ENCODE results near the gene CAPN2. TPM values are rescaled to one million over a fixed set of nuclear protein-coding genes. Genes with fewer than 3 reads are reported as not detected.

CAPN2 gene
- total RNA-seq, 1 experiment from 2014 or later = 1,259 TPM

DNA sequence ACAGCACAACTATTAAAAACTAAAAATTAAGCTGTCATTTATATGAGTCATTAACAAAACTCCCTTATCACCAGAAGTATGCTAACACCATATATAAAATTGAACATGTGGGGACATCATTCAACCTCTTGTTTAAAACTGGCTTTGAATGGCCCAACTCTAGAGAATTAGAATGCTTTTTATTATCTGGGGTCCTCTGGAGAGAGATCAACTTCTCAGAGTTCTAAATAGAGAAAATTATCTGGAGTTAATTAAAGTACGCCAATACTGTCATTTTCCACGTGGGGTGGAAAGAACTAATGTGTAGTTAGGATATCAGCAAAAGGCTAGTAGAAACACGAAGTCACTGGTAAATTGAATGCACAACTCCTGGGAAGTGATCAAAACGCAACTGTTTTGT lies 21.2 kb upstream of the CAPN2 start:
- no peak for TF ChIP-seq EZH2phosphoT487 (IDR thresholded peaks at IDR 0.05; ENCODE audit: borderline replicate concordance, low read length)
- TF ChIP-seq EZH2 (IDR thresholded peaks at IDR 0.05; ENCODE audit: low read length, unreplicated experiment) = no peak
- TF ChIP-seq, protein P1, sequence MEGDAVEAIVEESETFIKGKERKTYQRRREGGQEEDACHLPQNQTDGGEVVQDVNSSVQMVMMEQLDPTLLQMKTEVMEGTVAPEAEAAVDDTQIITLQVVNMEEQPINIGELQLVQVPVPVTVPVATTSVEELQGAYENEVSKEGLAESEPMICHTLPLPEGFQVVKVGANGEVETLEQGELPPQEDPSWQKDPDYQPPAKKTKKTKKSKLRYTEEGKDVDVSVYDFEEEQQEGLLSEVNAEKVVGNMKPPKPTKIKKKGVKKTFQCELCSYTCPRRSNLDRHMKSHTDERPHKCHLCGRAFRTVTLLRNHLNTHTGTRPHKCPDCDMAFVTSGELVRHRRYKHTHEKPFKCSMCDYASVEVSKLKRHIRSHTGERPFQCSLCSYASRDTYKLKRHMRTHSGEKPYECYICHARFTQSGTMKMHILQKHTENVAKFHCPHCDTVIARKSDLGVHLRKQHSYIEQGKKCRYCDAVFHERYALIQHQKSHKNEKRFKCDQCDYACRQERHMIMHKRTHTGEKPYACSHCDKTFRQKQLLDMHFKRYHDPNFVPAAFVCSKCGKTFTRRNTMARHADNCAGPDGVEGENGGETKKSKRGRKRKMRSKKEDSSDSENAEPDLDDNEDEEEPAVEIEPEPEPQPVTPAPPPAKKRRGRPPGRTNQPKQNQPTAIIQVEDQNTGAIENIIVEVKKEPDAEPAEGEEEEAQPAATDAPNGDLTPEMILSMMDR (conservative IDR thresholded peaks at IDR 0.05; ENCODE audit: low read depth, low read length) = no peak
- H3K79me2 ChIP-seq (ENCODE audit: low read length) = no peaks in the 10 kb centered on the region
- no peak overlapping the region for H3K27ac ChIP-seq (ENCODE audit: low read length)
- DNase-seq (no peak), ATAC-seq (no peak)
- no peaks in the 10 kb centered on the region for H4K20me1 ChIP-seq (ENCODE audit: low read length)
- H3K9me2 ChIP-seq (replicated peaks; ENCODE audit: low read length) = no peaks in the 10 kb centered on the region
- no peak overlapping the region for H3K4me3 ChIP-seq (ENCODE audit: low read length)
- H3K27me3 ChIP-seq (ENCODE audit: low read length) = no peaks in the 10 kb centered on the region
- no peak overlapping the region for H3K9ac ChIP-seq (ENCODE audit: low read length)
- CTCF ChIA-PET = no interaction called here
- no peaks in the 10 kb centered on the region for H3K4me1 ChIP-seq (ENCODE audit: insufficient read depth, low read length)
- no TSS peak for BruUV-seq (replicated peaks)
- H3K36me3 ChIP-seq (ENCODE audit: low read depth, low read length) = no peaks in the 10 kb centered on the region
- H2AFZ ChIP-seq (ENCODE audit: low read length) = no peak overlapping the region
- no peaks in the 10 kb centered on the region for H3K9me3 ChIP-seq (ENCODE audit: low read length)
- no peak overlapping the region for H3K4me2 ChIP-seq (ENCODE audit: low read length)
- POLR2A ChIA-PET (ENCODE audit: unreplicated experiment) = interaction anchor here (0.7 kb wide), 1 partner anchor 140 kb away, joined by 4 read pairs; no protein-coding TSS in a partner anchor
- H3F3A ChIP-seq (ENCODE audit: low read length, unreplicated experiment) = no peaks in the 10 kb centered on the region
- intact Hi-C loops (cut with micrococcal nuclease) = no loop called here

DNA sequence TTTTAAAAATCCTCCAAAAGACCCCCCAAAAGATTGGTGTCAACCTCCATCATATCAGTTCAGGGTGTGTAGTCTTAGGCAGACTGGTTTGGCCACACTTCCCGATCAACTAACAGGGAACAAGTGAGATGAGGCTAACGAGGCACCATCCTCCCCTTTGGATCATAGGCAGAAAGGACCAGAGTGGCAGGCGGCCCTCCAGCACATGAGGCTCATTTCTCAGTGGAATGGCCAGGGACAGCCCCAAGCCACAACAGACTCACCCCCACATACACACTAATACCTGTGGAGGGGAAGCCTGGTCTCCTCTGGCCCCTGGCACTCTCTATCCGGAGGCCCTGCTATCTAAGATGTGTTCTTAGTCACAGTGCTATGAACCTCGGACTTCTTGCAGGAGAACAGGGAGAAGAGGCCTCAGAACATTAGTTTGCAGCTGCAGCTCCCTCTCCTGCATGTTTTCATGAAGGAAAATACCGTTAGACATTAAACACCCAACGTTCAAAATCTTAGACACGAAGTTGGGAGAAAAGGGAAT lies 17.3 kb upstream of the CAPN2 start:
- Histone ChIP-seq H4K20me1 (ENCODE audit: low read length) (no peaks in the 10 kb centered on the region), H3K79me2 (ENCODE audit: low read length) (no peaks in the 10 kb centered on the region), H3K4me1 (ENCODE audit: insufficient read depth, low read length) (peaks cover 17% of the 10 kb centered on the region), H3K4me2 (ENCODE audit: low read length) (no peak overlapping the region), H3F3A (ENCODE audit: low read length, unreplicated experiment) (peaks cover 8% of the 10 kb centered on the region), H3K27me3 (ENCODE audit: low read length) (no peaks in the 10 kb centered on the region), H3K27ac (ENCODE audit: low read length) (no peak overlapping the region), H2AFZ (ENCODE audit: low read length) (no peak overlapping the region), H3K9me2 (replicated peaks; ENCODE audit: low read length) (no peaks in the 10 kb centered on the region), H3K4me3 (ENCODE audit: low read length) (no peak overlapping the region), H3K9me3 (ENCODE audit: low read length) (no peaks in the 10 kb centered on the region), H3K36me3 (ENCODE audit: low read depth, low read length) (no peaks in the 10 kb centered on the region), H3K9ac (ENCODE audit: low read length) (no peak overlapping the region)
- no TSS peak for BruUV-seq (replicated peaks)
- intact Hi-C loops (cut with micrococcal nuclease) = no loop called here
- DNase-seq = no peak
- CTCF ChIA-PET = no interaction called here
- TF ChIP-seq, protein P1 (conservative IDR thresholded peaks at IDR 0.05; ENCODE audit: low read depth, low read length) = no peak
- no peak for TF ChIP-seq EZH2phosphoT487 (IDR thresholded peaks at IDR 0.05; ENCODE audit: borderline replicate concordance, low read length)
- no peak for TF ChIP-seq EZH2 (IDR thresholded peaks at IDR 0.05; ENCODE audit: low read length, unreplicated experiment)
- no peak for ATAC-seq
- POLR2A ChIA-PET (ENCODE audit: unreplicated experiment) = no interaction called here

DNA sequence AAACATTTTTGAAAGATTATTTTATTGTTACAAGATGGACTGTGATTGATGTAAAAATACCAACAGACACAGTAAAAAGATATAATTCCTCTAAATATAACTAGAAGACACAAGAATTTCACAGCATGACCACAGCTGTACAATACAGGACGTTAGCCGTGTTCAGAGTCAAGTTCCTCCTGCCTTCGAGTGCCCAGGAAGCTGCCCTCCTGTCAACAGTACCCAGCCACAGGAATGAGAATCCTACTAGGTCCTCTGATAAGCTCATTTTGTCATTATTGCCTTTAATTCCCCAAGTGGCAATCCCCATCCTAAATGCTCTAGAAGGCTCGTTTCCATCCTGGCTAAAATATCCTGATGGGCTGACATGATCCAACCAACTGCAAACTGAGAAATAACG lies 16.4 kb upstream of the CAPN2 start:
- no peak overlapping the region for H2AFZ ChIP-seq (ENCODE audit: low read length)
- ChIA-PET POLR2A (ENCODE audit: unreplicated experiment) (no interaction called here), CTCF (interaction anchor here (0.5 kb wide), 1 partner anchor 13 kb away, joined by 3 read pairs; no protein-coding TSS in a partner anchor)
- ATAC-seq (no peak), DNase-seq (no peak)
- no peak overlapping the region for H3K4me2 ChIP-seq (ENCODE audit: low read length)
- H3K36me3 ChIP-seq (ENCODE audit: low read depth, low read length) = no peaks in the 10 kb centered on the region
- BruUV-seq (replicated peaks) = no TSS peak
- H3K27ac ChIP-seq (ENCODE audit: low read length) = no peak overlapping the region
- no peaks in the 10 kb centered on the region for H3K27me3 ChIP-seq (ENCODE audit: low read length)
- intact Hi-C loops (cut with micrococcal nuclease) = no loop called here
- H3K4me1 ChIP-seq (ENCODE audit: insufficient read depth, low read length) = peaks cover 25% of the 10 kb centered on the region
- no peaks in the 10 kb centered on the region for H3K9me3 ChIP-seq (ENCODE audit: low read length)
- no peak overlapping the region for H3K9ac ChIP-seq (ENCODE audit: low read length)
- no peak overlapping the region for H3K4me3 ChIP-seq (ENCODE audit: low read length)
- no peaks in the 10 kb centered on the region for H3K9me2 ChIP-seq (replicated peaks; ENCODE audit: low read length)
- H4K20me1 ChIP-seq (ENCODE audit: low read length) = no peaks in the 10 kb centered on the region
- H3K79me2 ChIP-seq (ENCODE audit: low read length) = no peaks in the 10 kb centered on the region
- no peak for TF ChIP-seq EZH2 (IDR thresholded peaks at IDR 0.05; ENCODE audit: low read length, unreplicated experiment)
- TF ChIP-seq EZH2phosphoT487 (IDR thresholded peaks at IDR 0.05; ENCODE audit: borderline replicate concordance, low read length) = no peak
- TF ChIP-seq, protein P1 (conservative IDR thresholded peaks at IDR 0.05; ENCODE audit: low read depth, low read length) = no peak
- peaks cover 15% of the 10 kb centered on the region for H3F3A ChIP-seq (ENCODE audit: low read length, unreplicated experiment)
